ENCODE data around the gene FUT9. TPM values are rescaled to one million over a fixed set of nuclear protein-coding genes. Genes with fewer than 3 reads are reported as not detected.

The FUT9 gene
- total RNA-seq, 3 donors from 2014 or later, result not detected

DNA sequence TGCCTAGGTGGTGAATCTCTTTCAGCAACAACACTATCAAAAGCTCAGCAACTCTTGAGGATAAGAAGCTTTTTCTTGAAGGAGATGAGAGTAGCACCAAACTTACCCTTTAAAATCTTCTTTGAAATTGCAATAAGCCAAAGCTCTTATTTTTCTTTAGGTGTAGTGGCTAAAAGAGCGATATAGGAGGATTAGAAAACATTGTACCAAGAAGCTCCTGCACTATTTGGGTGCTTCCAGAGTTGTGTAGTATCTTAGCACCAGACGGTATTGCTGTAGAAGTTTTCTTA is 1.2 kb downstream of the FUT9 start:
- ATAC-seq (no peak), DNase-seq (no peak)
- Mint-ChIP-seq H3K9me3 (no peaks in the 10 kb centered on the region), H3K4me3 (no peak overlapping the region), H3K36me3 (ENCODE audit: insufficient read depth) (no peaks in the 10 kb centered on the region), H3K4me1 (ENCODE audit: low read depth) (no peaks in the 10 kb centered on the region), H3K27me3 (ENCODE audit: low read depth) (peaks cover 23% of the 10 kb centered on the region)

DNA sequence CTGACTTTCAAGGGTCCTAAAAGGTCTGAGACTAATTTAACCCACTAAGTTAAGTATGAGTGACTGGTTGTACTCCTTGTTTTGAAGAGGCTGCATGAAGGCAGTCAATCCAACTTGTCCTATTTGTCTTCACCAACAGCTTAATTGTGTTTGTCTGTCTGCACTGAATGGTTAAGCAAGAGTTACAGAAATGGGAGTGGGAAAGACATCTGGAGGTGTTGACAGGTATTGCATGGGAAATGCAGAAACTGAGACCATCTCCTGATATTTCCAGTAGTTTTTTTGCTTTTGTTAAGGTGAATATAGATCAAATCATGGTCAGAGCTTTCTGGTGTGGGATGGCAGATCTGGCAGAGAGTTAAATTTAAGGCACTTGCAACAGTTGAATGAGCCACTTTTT is 6.5 kb downstream of the FUT9 start:
- H3K27me3 Mint-ChIP-seq (ENCODE audit: low read depth), result no peaks in the 10 kb centered on the region
- H3K4me3 Mint-ChIP-seq, result no peak overlapping the region
- H3K4me1 Mint-ChIP-seq (ENCODE audit: low read depth), result no peaks in the 10 kb centered on the region
- no peaks in the 10 kb centered on the region for H3K9me3 Mint-ChIP-seq
- DNase-seq (no peak), ATAC-seq (no peak)
- no peaks in the 10 kb centered on the region for H3K36me3 Mint-ChIP-seq (ENCODE audit: insufficient read depth)

DNA sequence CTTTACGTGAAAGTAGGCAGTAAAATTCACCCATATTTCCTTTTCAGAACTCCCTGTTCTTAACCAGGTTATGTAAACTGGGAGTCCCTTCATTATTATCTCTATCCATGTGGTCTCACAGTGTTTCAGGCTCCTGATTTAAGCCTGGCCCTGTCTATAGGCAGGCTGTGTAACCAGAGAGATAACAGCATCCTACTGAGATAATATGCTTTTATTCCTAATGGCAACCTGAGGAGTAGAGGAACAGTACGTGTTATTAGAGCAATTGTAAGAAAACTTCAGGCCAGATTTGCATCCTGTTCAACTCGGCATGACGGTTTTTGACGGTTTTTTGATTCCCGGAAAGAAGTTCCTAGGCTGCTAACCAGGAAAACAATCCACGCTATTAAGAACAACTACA is 16.9 kb downstream of the FUT9 start:
- no peaks in the 10 kb centered on the region for H3K36me3 Mint-ChIP-seq (ENCODE audit: insufficient read depth)
- DNase-seq (no peak), ATAC-seq (no peak)
- no peak overlapping the region for H3K4me3 Mint-ChIP-seq
- no peaks in the 10 kb centered on the region for H3K4me1 Mint-ChIP-seq (ENCODE audit: low read depth)
- H3K9me3 Mint-ChIP-seq, result peaks cover 4% of the 10 kb centered on the region
- H3K27me3 Mint-ChIP-seq (ENCODE audit: low read depth), result no peaks in the 10 kb centered on the region

DNA sequence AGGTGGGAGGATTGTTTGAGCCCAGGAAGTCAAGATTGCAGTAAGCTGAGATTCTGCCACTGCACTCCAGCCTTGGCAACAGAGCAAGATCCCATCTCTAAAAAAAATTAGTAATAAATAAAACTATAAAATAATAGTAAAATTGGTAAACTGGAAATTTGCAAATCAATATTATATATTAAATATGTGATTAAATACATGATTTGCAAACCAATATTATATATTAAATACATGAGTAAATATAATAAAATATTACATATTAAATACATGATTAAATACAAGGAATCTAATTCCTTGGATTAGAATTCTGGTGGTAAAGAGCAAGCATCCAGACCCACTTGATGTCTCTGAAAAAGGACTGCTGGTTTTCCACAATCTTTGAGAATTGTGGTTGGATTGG is 35.8 kb downstream of the FUT9 start:
- no peak overlapping the region for H3K4me3 Mint-ChIP-seq
- peaks cover 2% of the 10 kb centered on the region for H3K27me3 Mint-ChIP-seq (ENCODE audit: low read depth)
- DNase-seq, result no peak
- no peaks in the 10 kb centered on the region for H3K4me1 Mint-ChIP-seq (ENCODE audit: low read depth)
- H3K36me3 Mint-ChIP-seq (ENCODE audit: insufficient read depth), result no peaks in the 10 kb centered on the region
- ATAC-seq, result no peak
- no peaks in the 10 kb centered on the region for H3K9me3 Mint-ChIP-seq

DNA sequence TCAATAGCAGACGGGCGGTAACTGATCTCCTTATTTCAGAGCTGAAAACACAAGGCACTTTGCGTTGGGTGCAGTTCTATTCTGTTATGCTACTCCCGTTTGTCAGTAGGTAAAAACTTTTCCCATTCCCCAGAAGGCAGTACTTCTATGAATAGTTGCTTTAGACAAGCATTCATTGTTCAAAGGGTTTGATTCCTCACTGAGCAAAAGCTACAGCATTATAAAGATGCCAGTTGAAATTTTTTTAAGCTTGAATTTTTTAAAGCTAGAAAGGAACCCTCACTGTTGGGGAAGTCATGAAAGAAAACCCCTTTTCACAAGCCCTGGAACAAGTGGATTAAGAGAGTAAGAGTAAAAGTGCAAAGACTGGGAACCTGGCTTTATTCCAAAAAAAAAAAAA is 42.3 kb downstream of the FUT9 start:
- Mint-ChIP-seq H3K4me1 (ENCODE audit: low read depth) (no peaks in the 10 kb centered on the region), H3K4me3 (no peak overlapping the region), H3K9me3 (no peaks in the 10 kb centered on the region), H3K27me3 (ENCODE audit: low read depth) (no peaks in the 10 kb centered on the region), H3K36me3 (ENCODE audit: insufficient read depth) (no peaks in the 10 kb centered on the region)
- DNase-seq (no peak), ATAC-seq (no peak)

DNA sequence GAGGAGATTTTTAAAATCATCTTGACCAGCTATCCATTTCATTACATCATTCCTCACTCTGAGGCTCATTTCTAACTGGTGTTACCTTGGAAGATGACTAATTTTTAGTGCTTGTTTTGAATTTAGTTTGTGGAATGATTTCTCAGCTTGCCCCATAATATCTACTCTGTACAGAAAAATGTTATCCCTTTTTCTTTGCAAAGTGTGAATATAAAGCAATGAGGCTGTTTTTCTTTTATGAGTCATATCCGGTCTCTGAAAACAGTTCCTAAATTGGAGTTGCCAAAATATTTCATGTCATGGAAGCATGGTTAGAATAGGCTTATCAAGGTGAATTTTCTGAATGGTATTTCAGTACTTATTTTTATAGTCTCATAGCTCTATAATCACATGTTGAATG is 43.8 kb downstream of the FUT9 start:
- no peaks in the 10 kb centered on the region for H3K36me3 Mint-ChIP-seq (ENCODE audit: insufficient read depth)
- no peaks in the 10 kb centered on the region for H3K27me3 Mint-ChIP-seq (ENCODE audit: low read depth)
- ATAC-seq (no peak), DNase-seq (no peak)
- H3K4me1 Mint-ChIP-seq (ENCODE audit: low read depth), result no peaks in the 10 kb centered on the region
- H3K4me3 Mint-ChIP-seq, result no peak overlapping the region
- no peaks in the 10 kb centered on the region for H3K9me3 Mint-ChIP-seq

DNA sequence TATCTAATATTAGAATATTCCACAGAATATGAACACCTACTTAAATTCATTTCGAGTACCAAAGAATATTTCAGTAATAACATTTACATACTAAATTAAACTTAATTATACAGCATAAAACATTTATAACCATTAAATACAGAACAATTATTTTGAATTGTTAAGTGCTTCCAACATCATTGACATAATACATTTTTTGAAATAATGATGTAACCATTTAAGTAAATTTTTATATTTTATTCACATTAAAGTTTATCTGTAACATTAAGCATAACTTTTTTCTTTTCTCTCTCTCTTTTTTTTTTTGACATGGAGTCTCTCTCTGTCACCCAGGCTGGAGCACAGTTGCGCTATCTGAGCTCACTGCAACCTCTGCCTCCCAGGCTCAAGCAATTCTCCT is 44.5 kb downstream of the FUT9 start:
- H3K36me3 Mint-ChIP-seq (ENCODE audit: insufficient read depth), result no peaks in the 10 kb centered on the region
- no peaks in the 10 kb centered on the region for H3K9me3 Mint-ChIP-seq
- no peaks in the 10 kb centered on the region for H3K27me3 Mint-ChIP-seq (ENCODE audit: low read depth)
- no peaks in the 10 kb centered on the region for H3K4me1 Mint-ChIP-seq (ENCODE audit: low read depth)
- no peak overlapping the region for H3K4me3 Mint-ChIP-seq
- no peak for DNase-seq
- ATAC-seq, result no peak

DNA sequence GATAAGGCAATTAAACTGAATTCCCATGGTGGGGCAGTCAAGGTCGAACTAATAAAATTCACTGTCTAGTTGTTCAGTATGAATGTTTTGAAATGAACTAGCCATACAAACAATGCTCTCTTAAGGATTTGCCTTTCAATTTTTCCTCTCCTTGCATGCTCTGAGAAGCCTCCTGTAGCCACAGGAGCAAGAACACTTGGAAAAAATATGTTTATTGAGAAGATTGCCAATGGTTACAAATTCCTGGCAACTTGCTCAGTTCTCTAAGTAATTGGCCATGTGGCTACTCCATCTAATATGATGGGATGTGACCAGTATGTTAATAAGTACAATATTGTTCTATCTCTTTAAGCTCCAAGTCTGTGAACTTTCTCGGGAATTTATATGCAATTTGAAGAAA is 49.4 kb downstream of the FUT9 start:
- H3K4me1 Mint-ChIP-seq (ENCODE audit: low read depth), result no peaks in the 10 kb centered on the region
- H3K27me3 Mint-ChIP-seq (ENCODE audit: low read depth), result no peaks in the 10 kb centered on the region
- ATAC-seq (no peak), DNase-seq (no peak)
- no peaks in the 10 kb centered on the region for H3K9me3 Mint-ChIP-seq
- no peak overlapping the region for H3K4me3 Mint-ChIP-seq
- H3K36me3 Mint-ChIP-seq (ENCODE audit: insufficient read depth), result no peaks in the 10 kb centered on the region

DNA sequence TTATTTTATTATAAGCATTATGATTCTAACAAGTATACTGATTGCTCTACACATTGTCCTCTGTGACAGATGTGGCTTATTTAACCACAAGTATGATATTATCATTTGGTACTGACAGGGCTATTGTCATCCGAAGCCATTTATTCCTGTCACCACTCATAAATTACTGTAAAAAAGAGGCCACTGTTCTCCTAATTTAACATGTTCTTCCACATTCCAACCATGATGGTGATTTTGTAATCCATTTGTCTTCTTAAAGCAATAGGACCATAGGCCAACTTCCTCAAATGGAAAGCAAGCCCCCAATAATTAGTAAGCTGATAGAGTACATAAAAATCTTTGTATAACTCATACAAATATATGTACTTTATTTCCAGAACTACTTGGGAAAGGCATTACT is 50.6 kb downstream of the FUT9 start:
- no peaks in the 10 kb centered on the region for H3K36me3 Mint-ChIP-seq (ENCODE audit: insufficient read depth)
- DNase-seq (no peak), ATAC-seq (no peak)
- no peaks in the 10 kb centered on the region for H3K9me3 Mint-ChIP-seq
- H3K4me1 Mint-ChIP-seq (ENCODE audit: low read depth), result no peaks in the 10 kb centered on the region
- no peaks in the 10 kb centered on the region for H3K27me3 Mint-ChIP-seq (ENCODE audit: low read depth)
- no peak overlapping the region for H3K4me3 Mint-ChIP-seq

DNA sequence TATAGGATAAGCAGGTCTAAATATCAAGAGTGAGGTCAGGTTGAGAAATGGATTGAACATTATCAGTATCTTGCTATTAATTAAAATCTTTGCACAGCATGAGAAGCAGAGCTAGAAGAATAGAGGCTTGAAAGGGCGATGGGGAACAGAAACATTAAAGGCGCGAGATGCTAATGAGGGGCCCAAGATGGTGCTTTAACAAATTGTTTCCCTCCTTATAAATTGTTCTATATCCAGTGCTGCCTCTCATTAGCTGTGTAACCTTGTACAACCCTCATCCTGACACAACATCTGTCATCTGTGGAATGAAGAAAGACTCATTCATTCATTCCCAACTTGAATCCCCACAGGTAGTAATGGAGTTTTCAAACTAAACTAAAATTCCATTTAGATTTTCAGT is 57.8 kb downstream of the FUT9 start:
- ATAC-seq, result no peak
- no peaks in the 10 kb centered on the region for H3K36me3 Mint-ChIP-seq (ENCODE audit: insufficient read depth)

DNA sequence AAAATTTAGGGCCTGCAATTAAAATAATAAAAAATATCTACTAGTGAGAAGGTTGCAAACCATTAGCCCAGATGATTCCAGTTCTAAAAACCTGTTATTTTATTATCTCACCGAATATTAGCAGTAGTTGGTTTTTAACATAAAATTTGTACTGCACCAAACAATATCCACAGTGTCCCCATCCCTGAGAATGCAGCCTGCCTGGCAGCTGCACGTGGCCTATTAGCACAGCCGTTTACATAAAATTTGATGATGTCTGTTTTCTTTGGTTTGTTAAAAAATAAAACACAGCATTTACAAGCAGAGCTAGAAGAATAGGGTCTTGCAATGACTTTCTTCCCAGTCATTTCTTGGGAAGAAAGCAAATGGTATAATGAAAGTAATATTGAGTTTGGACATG is 58.2 kb downstream of the FUT9 start:
- Mint-ChIP-seq H3K4me1 (ENCODE audit: low read depth) (no peaks in the 10 kb centered on the region), H3K36me3 (ENCODE audit: insufficient read depth) (no peaks in the 10 kb centered on the region), H3K4me3 (no peak overlapping the region), H3K9me3 (no peaks in the 10 kb centered on the region), H3K27me3 (ENCODE audit: low read depth) (no peaks in the 10 kb centered on the region)
- no peak for DNase-seq
- no peak for ATAC-seq

More for the DNA sequence above, 57.8 kb downstream of the FUT9 start:
- Mint-ChIP-seq H3K4me1 (ENCODE audit: low read depth) (no peaks in the 10 kb centered on the region), H3K27me3 (ENCODE audit: low read depth) (no peaks in the 10 kb centered on the region), H3K9me3 (no peaks in the 10 kb centered on the region), H3K4me3 (no peak overlapping the region)
- no peak for DNase-seq

DNA sequence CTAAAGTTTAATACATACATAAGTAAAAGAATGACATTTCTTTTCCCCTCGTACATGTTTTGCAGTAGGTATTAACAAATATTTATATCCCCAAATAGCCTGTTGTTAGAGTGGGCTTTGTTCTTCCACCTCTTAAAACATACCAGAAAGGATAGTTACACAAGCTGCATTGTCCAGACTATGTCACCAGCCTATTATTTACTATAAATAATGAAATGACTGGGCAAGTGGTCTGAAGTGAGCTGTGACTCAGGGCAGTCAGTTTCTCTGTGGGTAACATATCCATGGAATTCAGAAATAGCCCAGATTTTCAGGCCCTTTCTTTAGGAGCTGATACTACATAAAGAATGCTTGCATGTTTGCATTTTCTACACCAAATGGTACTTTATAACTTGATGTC is 60.1 kb downstream of the FUT9 start:
- no peak for ATAC-seq
- H3K4me1 Mint-ChIP-seq (ENCODE audit: low read depth), result no peaks in the 10 kb centered on the region
- H3K4me3 Mint-ChIP-seq, result no peak overlapping the region

DNA sequence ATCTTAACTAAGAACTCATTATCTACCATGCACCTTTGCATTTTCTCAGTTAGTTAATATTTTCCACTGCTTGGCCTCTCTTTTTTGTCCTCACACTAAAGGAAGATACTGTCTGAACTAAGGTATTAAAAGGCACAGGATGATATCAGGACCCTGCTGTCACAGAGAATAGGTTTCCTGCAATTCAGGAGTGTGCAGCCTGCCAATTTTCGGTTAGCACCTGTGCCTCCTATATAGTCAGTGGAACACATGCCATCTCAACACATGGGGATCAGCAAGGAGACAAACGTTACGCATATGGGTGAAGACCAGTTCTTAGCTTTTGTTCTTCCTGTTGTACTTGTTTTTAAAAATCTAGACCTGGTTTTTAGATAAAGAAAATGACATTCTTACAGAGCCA is 71.0 kb downstream of the FUT9 start:
- peaks cover 5% of the 10 kb centered on the region for H3K9me3 Mint-ChIP-seq
- no peak overlapping the region for H3K4me3 Mint-ChIP-seq
- ATAC-seq (no peak), DNase-seq (no peak)
- no peaks in the 10 kb centered on the region for H3K36me3 Mint-ChIP-seq (ENCODE audit: insufficient read depth)
- no peaks in the 10 kb centered on the region for H3K4me1 Mint-ChIP-seq (ENCODE audit: low read depth)
- H3K27me3 Mint-ChIP-seq (ENCODE audit: low read depth), result no peaks in the 10 kb centered on the region

More for the DNA sequence above, 60.1 kb downstream of the FUT9 start:
- no peak for DNase-seq
- Mint-ChIP-seq H3K27me3 (ENCODE audit: low read depth) (no peaks in the 10 kb centered on the region), H3K9me3 (no peaks in the 10 kb centered on the region), H3K36me3 (ENCODE audit: insufficient read depth) (no peaks in the 10 kb centered on the region)

DNA sequence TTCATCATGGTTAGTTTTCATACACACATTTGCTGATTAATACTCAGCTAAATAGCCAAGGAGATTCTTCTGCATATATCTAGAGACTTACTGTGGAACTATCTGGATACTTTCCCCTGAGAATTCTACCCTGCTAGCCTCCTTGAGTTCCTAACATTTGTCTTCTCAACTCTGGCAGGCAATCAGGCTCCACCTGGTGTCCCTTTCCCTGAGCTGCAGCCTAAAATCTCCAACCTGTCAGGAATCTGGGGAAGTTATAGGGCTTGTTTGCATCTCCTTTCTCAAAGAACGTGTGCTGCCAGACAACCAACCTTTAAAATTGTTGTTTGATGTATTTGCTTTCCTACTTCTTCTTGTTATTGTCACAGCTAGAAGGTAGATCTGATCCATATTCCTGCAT is 73.4 kb downstream of the FUT9 start:
- Mint-ChIP-seq H3K27me3 (ENCODE audit: low read depth) (no peaks in the 10 kb centered on the region), H3K4me3 (no peak overlapping the region), H3K36me3 (ENCODE audit: insufficient read depth) (no peaks in the 10 kb centered on the region), H3K4me1 (ENCODE audit: low read depth) (no peaks in the 10 kb centered on the region), H3K9me3 (peaks cover 5% of the 10 kb centered on the region)
- DNase-seq (no peak), ATAC-seq (no peak)

DNA sequence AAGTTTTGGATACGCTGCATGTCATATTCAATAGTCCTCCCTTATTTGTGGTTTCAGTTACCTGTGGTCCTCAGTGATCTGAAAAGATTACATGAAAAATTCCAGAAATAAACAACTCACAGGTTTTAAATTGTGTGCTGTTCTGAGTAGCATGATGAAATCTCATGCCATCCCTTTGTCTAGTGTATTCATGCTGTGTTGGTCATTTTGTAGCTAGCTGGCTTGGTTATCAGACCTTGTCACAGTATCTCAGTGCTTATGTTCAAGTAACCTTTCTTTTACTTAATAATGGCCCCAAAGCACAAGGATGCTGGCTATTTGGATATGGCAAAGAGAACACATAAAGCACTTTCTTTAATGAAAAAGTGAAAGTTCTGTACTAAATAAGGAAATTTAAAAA is 78.3 kb downstream of the FUT9 start:
- Mint-ChIP-seq H3K27me3 (ENCODE audit: low read depth) (no peaks in the 10 kb centered on the region), H3K36me3 (ENCODE audit: insufficient read depth) (no peaks in the 10 kb centered on the region), H3K4me1 (ENCODE audit: low read depth) (no peaks in the 10 kb centered on the region), H3K4me3 (no peak overlapping the region), H3K9me3 (peaks cover 5% of the 10 kb centered on the region)
- no peak for ATAC-seq
- no peak for DNase-seq

DNA sequence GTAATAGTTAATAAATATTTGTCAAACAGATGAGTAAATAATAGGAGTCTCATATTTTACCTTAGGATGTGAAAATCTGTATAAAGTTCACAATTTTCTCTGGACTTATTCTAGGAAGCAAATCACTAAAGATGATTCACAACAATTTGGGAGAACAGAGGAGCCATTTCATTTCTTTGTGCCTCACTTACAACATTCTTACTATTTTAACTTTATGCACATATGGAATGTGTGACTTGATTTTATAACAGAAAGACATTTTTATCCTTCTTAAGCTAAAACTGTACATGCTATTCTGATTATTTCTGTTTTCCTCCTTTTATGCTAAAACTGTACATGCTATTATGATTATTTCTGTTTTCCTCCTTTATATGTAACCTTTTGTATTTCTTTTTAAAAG is 83.3 kb downstream of the FUT9 start:
- no peaks in the 10 kb centered on the region for H3K36me3 Mint-ChIP-seq (ENCODE audit: insufficient read depth)
- no peaks in the 10 kb centered on the region for H3K27me3 Mint-ChIP-seq (ENCODE audit: low read depth)
- ATAC-seq (no peak), DNase-seq (no peak)
- H3K9me3 Mint-ChIP-seq, result no peaks in the 10 kb centered on the region
- H3K4me3 Mint-ChIP-seq, result no peak overlapping the region
- H3K4me1 Mint-ChIP-seq (ENCODE audit: low read depth), result no peaks in the 10 kb centered on the region

Data from activated T-cell treated with anti-CD3 and anti-CD28 coated beads, Interleukin-2, amount 50 U/mL, for 4 hours (primary cell).